ENCODE results near the gene METTL18.

Gene METTL18

DNA sequence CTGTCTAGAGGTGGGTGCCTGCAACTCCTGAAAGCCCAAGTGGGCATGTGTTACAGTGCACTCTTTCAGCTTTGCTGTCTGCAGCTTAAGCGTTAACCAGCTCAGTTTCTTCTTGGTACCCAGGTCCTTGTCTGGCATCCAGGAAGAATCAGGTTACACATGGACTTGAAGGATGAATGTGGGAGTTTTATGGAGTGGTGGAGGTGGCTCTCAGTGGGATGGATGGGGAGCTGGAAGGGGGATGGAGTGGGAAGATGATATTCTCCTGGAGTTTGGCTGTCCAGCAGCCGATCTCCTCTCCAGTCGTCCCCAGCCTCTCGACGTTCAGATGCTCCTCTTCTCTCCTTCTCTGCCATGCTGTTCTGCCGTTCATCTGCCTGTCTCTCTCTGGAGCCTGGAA lies 9.4 kb downstream of the METTL18 start:
- DNase-seq (ENCODE audit: low read depth in 2 of 2): no peak

DNA sequence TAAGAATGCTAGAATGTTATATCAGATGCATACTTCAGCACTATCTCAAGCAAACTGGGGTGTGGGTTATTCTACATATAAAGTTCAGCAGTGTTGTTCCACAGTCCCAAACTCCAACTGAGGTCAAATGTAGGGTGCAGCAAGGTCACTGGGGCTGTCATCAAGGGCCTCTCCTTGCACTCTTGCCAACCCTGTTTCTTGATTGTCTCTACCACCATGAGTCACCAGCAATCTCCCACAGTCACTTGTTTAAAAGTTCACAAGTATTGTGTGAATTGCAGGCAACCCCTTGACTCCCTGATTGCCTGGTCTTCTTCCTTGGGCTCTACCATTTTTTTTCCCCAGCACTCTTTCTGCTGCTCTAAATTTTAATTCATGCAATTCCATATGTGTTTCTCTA lies 10.6 kb downstream of the METTL18 start:
- DNase-seq (ENCODE audit: low read depth in 2 of 2): no peak

DNA sequence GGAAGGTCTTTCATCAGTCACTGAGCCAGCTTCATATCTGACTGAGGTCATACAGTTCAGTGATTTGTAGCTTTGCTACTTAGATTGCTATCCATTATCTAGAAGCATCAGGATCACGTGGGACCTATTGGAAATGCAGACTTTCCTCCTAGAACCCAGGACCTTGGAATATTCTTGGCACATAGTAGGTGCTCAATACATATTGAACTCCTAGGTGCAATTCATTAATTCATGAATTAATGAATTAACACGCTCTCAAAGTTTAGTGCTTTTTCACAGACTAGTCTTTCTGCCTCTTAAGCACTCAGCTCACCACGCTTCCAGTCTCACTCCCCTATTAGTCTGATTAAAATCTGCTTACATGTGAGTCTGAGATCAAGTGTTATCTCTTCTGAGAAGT lies 12.1 kb downstream of the METTL18 start:
- DNase-seq (ENCODE audit: low read depth in 2 of 2): no peak

DNA sequence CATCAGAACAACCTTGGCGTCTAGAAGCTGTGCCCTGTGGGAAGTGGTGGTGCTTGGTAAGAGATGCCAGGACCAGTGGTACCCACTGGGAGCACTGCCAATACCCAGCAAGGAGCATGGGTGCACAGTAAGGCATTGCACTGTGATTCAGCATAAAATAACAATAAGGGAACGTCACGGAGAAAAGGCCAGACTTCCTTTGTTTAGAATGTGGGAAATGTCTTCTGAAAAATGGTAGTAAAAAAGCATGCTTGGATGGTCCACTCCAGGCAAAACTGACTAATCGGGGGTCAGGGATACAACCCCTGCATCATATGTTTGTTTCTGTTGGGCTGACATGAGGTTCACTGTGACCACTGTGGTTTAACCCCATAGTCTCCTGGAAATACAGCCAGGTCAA lies 14.7 kb downstream of the METTL18 start:
- DNase-seq (ENCODE audit: low read depth in 2 of 2): no peak

DNA sequence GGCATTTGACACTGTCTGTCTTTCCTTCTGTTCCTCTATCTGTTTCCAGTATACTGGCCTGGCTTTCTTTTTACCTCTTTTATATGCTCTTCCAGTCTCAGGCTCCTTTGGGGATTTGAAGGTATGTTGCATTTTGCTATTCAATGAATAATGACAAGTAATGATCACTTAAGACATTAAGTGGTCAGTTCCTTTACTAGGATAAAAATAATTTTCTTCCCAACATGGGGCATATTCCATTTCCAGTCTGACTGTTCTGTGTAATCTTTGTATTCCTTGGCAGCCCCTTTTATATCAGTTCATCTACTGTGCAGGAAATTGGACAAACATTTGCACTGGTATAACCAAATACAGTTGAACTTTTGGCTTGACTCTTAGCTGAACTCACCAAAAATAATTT lies 15.6 kb downstream of the METTL18 start:
- no peak for DNase-seq (ENCODE audit: low read depth in 2 of 2)

DNA sequence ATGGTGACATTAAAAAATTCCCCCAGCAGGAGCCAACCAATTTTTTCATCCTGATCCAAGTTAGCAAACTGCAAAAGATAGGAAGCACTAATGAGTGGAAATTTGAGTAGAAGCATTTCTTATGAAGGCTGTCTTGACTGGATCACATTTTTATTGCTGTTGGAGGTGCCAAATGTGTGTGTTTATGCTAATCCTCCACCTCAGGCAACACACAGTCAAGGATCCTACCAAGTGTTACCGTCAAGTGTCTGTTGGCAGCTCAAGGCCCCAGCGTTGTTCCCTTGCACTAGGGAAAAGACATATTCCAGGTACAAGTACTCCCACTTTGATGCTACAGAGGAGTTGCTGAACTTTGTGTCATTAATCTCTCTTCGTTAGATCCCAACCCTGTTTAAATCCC lies 18.3 kb downstream of the METTL18 start:
- DNase-seq (ENCODE audit: low read depth in 2 of 2): no peak

DNA sequence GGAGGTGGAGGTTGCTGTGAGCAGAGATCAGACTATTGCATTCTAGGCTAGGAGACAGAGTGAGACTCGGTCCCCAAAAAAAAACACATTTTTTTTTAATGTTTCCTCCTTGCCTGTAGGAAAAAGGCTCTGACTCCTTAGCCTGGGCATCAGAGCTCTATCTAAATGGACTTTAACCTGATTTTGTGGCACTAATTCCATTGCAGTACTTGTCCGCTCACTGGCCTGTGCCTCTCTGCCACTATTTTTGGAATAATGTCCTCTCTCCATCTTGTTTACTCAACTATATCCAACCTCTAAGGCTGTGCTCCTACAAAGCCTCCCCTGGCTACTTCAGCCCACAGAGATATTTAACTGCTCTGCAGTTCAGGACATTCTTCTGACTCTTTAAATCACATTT lies 26.5 kb downstream of the METTL18 start:
- DNase-seq (ENCODE audit: low read depth in 2 of 2): no peak

- DNase-seq (ENCODE audit: low read depth in 2 of 2): no peak
Measured at GRCh38 chr1:169765580-169766331, 29.0 kb downstream of the METTL18 start.

GRCh38 chr1:169764919-169765318 lies 29.8 kb downstream of the METTL18 start:
- no peak for DNase-seq (ENCODE audit: low read depth in 2 of 2)

DNA sequence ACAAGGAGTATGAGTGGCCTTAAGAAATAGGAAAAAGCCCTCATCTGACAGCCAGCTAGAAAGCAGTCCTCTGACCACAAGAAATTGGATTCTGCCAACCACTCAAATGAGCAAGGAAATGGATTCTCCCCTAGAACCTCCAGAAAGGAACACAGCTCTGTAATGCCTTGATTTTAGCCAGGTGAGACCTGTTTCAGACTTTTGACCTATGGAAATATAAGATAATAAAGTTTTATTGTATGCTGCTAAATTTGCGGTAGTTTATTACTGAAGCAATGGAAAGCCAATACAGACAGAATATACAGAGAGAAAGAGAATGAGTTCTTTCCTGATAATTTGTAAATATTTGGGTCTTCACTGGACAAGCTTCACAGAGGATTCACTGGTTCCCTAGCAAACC lies 32.0 kb downstream of the METTL18 start:
- DNase-seq (ENCODE audit: low read depth in 2 of 2): no peak

DNA sequence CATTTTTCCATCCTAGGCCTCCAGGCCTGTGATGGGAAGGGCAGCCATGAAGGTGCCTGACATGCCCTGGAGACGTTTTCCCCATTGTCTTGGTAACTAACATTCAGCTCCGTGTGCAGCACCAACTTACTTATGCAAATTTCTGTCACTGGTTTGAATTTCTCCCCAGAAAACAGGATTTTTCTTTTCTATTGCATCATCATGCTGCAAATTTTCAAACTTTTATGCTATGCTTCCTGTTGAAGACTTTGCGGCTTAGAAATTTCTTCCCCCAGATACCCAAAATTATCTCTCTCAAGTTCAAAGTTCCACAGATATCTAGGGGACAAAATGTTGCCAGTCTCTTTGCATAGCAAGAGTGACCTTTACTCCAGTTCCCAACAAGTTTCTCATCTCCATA lies 35.7 kb downstream of the METTL18 start:
- DNase-seq (ENCODE audit: low read depth in 2 of 2): no peak

DNA sequence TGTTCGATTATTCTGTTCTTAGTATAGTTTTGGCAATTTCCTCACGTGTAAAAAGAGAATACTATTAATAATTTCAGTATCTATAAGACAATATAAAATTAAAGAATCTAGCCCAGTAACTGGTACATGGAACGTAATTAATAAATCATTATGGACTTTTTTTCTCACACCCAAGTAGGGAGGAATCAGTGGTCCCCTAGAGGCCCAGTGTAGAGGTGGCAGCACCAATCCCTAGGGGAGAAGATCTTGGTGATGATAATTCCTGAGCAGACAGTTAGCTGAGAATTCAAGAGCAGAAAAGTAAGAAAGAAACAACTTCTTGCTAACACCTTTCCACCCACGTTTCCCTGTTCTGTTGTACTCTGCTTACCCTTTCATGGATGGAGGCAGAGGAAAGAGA lies 41.2 kb downstream of the METTL18 start:
- no peak for DNase-seq (ENCODE audit: low read depth in 2 of 2)

DNA sequence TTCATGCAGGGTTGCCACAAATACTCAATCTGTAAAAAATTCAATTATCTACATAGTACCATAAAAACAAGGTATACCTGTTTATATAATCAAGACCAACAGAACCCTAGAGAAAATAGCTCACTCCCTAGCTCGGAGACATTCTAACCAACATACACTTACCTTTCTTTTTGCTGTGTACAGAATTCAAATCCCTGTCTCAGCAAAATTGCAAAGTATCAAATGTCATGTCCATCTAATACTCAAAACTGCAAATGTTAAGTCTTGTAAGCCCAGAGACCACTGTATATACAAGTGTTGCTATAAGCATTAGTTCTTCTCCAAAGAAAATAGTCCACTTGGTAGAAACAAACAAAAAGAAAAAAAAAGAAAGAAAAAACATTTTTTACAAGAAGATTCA lies 44.7 kb downstream of the METTL18 start:
- DNase-seq (ENCODE audit: low read depth in 2 of 2): no peak

- no peak for DNase-seq (ENCODE audit: low read depth in 2 of 2)
Measured at GRCh38 chr1:169746550-169746949, 48.2 kb downstream of the METTL18 start.

DNA sequence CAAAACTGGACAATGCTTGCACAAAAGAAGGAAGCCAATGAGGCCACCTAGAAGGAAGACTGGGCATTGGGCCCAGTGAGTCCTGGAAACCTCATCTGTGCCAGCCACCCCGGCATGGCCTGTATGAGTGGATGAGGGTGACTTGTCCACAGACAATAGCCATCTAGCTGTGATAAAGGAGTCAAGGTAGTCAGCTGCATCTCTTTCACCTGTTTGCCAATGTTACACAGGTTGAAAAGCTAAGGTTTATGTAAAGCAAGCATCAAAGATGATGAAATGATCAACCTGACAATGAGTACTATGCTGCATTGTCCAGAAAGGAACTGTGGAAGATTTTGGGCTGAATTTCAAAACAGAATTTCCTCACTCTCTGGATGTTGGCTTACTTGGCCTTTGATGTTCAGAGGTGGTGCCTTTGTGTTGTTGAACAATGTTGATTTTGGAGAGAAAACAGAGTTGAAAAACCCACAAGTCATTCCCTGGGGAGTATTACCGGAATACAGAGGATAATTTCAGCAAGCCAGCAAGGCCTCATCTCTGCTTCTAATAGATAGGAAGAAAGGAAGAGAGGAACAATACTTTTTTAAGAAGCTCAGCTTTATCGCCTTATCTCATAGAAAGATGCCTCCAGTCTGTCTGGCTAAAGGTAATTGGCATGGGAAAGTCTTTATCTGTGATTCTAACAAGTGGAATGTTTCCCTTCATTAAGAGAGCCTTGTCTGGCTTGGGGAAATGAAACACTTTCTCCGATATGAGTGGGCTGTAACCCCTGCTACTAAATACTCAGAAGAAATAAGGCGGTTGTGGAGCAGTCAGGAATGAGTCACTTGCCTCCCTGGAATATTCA lies 49.5 kb downstream of the METTL18 start:
- no peak for DNase-seq (ENCODE audit: low read depth in 2 of 2)
